Pancreas (tissue), 10 donors: Measurements from ENCODE around the gene CAMKMT. TPM values are rescaled to one million over a fixed set of nuclear protein-coding genes. Genes with fewer than 3 reads are reported as not detected.

Source experiments
- ATAC-seq, 4 donors: fragments of 200-7000 bp; cut with Tn5 transposase; one replicate each; pipeline versions ENCODE4 v1.8.0 to v1.9.1; 2020; ENCODE audit warnings: mild to moderate bottlenecking in 4 of 4, moderate library complexity in 4 of 4
- DNase-seq, 6 donors: peaks; one replicate each; pipeline ENCODE4 v3.0.0-alpha.2; 2020
- FAIRE-seq: peaks from 2 replicates; lab custom pipeline; 2012; peaks lifted over from hg19 to GRCh38; lab: Jason Lieb, UNC
- H3K27ac ChIP-seq, 4 donors: fragments of 200-600 bp; sonication (generic); 1 replicate in 3 of 4; 2 replicates in 1 of 4; pipeline versions ENCODE4 v1.5.0 to v1.8.0; 2020
- H3K27me3 ChIP-seq, 4 donors: fragments of 200-600 bp; one replicate each; pipeline ENCODE4 v1.8.0; 2021
- H3K36me3 ChIP-seq, 3 donors: fragments of 200-600 bp; sonication (generic) in 1 of 3; one replicate each; pipeline versions ENCODE4 v1.5.0 to v1.8.0; 2020 to 2021
- H3K4me1 ChIP-seq, 3 donors: fragments of 200-600 bp; one replicate each; pipeline ENCODE4 v1.8.0; 2021
- H3K4me3 ChIP-seq, 4 donors: fragments of 200-600 bp; sonication (generic) in 2 of 4; one replicate each; pipeline versions ENCODE4 v1.5.0 to v1.8.0; 2020 to 2021
- H3K9me3 ChIP-seq, 4 donors: fragments of 200-600 bp; one replicate each; pipeline ENCODE4 v1.8.0; 2021
- WGBS, 2 donors: extraction: QIAGEN DNeasy Blood & Tissue Kit; methylation state at CpG; one replicate each; pipeline ENCODE4 v1.1.7; 2013; 5-methylcytosine and 5-hydroxymethylcytosine counted together
- intact Hi-C, 3 donors: fragments of 100-400 bp; cut with DNase I; formaldehyde crosslinking; loops; one replicate each; pipeline versions ENCODE4 v1.11.1 to v1.14.2; 2022
- polyA plus RNA-seq, 2 donors: library from polyadenylated mRNA; stranded (reverse); fragments of 200-250 nt; gene quantifications; one replicate each; pipeline ENCODE4 v1.2.3, GENCODE V29; 2013
- total RNA-seq, 6 donors: library from RNA; stranded (reverse); fragmentation: NEBNext Ultra II Directional in 4 of 6; extraction: Animal tissue kit (Norgen Biotek cat#: 25700) in 4 of 6; gene quantifications; one replicate each; pipeline versions ENCODE4 v1.2.1 to v1.2.4, GENCODE V29; 2021 to 2023
- TF ChIP-seq, protein P1 (sequence below), 4 donors: fragments of 200-600 bp; sonication (generic) in 3 of 4; IDR thresholded peaks; one replicate each; pipeline versions ENCODE4 v1.5.0 to v1.8.0; 2021; ENCODE audit warnings: antibody characterized with exemption in 4 of 4
- donor health status: healthy with polysubstance abuse.
- donor health status: DM: no; HTN: no; CAD: no; lungs with moderate emphysema.
- donor health status: DM: no; HTN: no; CAD: no.
- donor health status: control.
- donor health status: control.
- donor health status: Bipolar disorder and iron deficiency.
- donor health status: DM: yes; HTN: yes; CAD: no.
- donor health status: DM: no; HTN: no; CAD: no.
- donor health status: DM: no; HTN: no; CAD: no.
- donor health status: DM: yes; HTN: yes; CAD: no.

Gene CAMKMT
- total and polyA plus RNA-seq, 8 donors: 4.6 to 11.9 (median 8.3) TPM

DNA sequence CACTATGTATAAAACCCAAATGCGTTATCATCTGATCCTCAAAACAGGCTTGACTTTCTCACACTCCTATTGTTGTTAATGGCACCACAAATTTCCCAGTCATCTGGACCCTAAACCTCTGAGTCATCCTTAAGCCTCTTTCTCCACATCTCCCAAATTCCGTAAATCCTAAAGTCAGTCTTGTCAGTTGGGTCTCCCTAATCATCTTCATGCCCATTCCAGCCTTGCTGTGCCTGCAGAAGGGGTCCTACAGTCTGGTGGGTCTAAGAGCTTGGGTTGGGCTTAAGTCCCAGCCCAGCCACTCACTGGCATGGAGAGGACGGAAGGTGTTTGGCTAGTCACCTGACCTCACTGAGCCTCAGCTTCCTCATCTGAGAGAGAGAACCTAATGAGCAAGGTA, 314.6 kb downstream of the CAMKMT start:
- 92 to 96% methylated on average over 3 of the region's 3 CpGs for WGBS, 2 donors
- H3K27ac ChIP-seq: no peak overlapping the region
- ATAC-seq (no peak), DNase-seq (no peak), FAIRE-seq (no peak)
- H3K27me3 ChIP-seq: no peaks in the 10 kb centered on the region
- H3K36me3 ChIP-seq: no peaks in the 10 kb centered on the region
- no peaks in the 10 kb centered on the region for H3K4me1 ChIP-seq
- H3K4me3 ChIP-seq: no peak overlapping the region
- intact Hi-C loops: no loop called here
- TF ChIP-seq, protein P1, sequence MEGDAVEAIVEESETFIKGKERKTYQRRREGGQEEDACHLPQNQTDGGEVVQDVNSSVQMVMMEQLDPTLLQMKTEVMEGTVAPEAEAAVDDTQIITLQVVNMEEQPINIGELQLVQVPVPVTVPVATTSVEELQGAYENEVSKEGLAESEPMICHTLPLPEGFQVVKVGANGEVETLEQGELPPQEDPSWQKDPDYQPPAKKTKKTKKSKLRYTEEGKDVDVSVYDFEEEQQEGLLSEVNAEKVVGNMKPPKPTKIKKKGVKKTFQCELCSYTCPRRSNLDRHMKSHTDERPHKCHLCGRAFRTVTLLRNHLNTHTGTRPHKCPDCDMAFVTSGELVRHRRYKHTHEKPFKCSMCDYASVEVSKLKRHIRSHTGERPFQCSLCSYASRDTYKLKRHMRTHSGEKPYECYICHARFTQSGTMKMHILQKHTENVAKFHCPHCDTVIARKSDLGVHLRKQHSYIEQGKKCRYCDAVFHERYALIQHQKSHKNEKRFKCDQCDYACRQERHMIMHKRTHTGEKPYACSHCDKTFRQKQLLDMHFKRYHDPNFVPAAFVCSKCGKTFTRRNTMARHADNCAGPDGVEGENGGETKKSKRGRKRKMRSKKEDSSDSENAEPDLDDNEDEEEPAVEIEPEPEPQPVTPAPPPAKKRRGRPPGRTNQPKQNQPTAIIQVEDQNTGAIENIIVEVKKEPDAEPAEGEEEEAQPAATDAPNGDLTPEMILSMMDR (IDR thresholded peaks at IDR 0.05): no peak
- no peaks in the 10 kb centered on the region for H3K9me3 ChIP-seq

GRCh38 chr2:44679584-44679983, 317.8 kb downstream of the CAMKMT start:
- no peaks in the 10 kb centered on the region for H3K9me3 ChIP-seq
- intact Hi-C loops: no loop called here
- no peak overlapping the region for H3K4me3 ChIP-seq
- no peak overlapping the region for H3K27ac ChIP-seq
- H3K36me3 ChIP-seq: no peaks in the 10 kb centered on the region
- FAIRE-seq (no peak), ATAC-seq (no peak), DNase-seq (no peak)
- TF ChIP-seq, protein P1 (IDR thresholded peaks at IDR 0.05): no peak
- H3K4me1 ChIP-seq: no peaks in the 10 kb centered on the region
- 82 to 91% methylated on average over 4 of the region's 4 CpGs for WGBS, 2 donors
- H3K27me3 ChIP-seq: no peaks in the 10 kb centered on the region

GRCh38 chr2:44679990-44680389, 318.2 kb downstream of the CAMKMT start:
- FAIRE-seq (no peak), ATAC-seq (no peak), DNase-seq (no peak)
- WGBS, 2 donors: 89 to 96% methylated on average over 4 of the region's 4 CpGs
- Histone ChIP-seq H3K4me1 (no peaks in the 10 kb centered on the region), H3K27me3 (no peaks in the 10 kb centered on the region), H3K4me3 (no peak overlapping the region), H3K27ac (no peak overlapping the region), H3K36me3 (no peaks in the 10 kb centered on the region), H3K9me3 (no peaks in the 10 kb centered on the region)
- TF ChIP-seq, protein P1 (IDR thresholded peaks at IDR 0.05): no peak
- intact Hi-C loops: no loop called here

DNA sequence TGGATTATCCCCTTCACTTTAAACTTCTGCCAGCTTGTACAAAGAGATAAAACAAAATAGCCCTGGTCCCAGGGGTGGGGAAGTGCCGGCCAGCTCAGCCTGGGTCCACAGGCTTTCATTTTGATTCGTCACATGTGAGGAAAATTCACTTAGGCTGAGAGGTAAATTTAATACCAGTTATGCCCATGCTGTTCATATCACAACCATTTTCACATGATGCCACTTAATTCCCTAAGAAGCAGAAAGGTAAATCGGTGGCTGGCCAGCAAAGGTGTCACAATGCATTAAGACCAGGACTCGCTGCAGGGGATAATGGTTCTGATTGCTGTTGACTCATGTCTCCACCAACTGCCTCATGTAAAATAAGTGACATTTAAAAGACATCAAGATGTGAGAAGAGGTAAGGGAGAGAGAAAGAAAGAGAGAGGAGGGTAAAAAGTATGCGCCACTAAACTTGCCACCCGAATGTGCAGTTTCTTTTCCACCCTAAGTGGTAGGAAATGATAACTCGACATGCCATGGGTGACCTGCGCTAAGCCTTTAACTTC, 318.8 kb downstream of the CAMKMT start:
- intact Hi-C loops: no loop called here
- Histone ChIP-seq H3K4me3 (no peak overlapping the region), H3K27me3 (no peaks in the 10 kb centered on the region), H3K9me3 (no peaks in the 10 kb centered on the region), H3K4me1 (no peaks in the 10 kb centered on the region), H3K27ac (no peak overlapping the region), H3K36me3 (no peaks in the 10 kb centered on the region)
- FAIRE-seq (no peak), DNase-seq (no peak), ATAC-seq (peak in 2 of 4 donors; percentile 54 to 67)
- WGBS, 2 donors: 88 to 89% methylated on average over 8 of the region's 8 CpGs
- TF ChIP-seq, protein P1 (IDR thresholded peaks at IDR 0.05): no peak

DNA sequence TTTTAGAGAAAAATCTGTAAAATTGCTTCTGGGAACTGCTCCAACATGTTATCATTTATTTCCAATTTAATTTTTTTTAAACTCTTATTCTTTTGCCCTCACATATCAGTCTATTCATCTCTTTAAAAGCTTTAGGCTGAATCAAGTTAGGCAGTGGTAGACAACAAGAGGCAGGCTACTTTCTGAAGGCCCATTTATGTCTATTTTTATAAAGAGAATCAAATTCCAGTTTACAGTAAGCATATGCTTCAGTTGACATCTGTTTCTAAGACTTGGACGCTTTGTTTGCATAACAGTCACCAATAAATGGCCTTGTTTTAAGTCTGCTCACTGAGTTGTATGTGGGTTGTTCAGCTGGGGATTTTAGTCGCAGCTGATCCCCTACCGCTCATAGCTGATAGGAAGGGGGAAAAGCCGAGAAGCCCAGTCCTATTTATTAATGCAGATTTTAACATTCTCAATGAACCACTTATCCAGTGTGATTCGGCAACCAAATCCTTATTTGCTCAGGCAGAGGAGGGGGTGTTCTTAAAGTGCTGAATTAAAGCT, 319.3 kb downstream of the CAMKMT start:
- Histone ChIP-seq H3K36me3 (no peaks in the 10 kb centered on the region), H3K27me3 (no peaks in the 10 kb centered on the region), H3K9me3 (no peaks in the 10 kb centered on the region), H3K27ac (no peak overlapping the region), H3K4me3 (no peak overlapping the region), H3K4me1 (no peaks in the 10 kb centered on the region)
- WGBS, 2 donors: 73 to 76% methylated on average over 5 of the region's 5 CpGs
- DNase-seq (no peak), ATAC-seq (peak in 1 of 4 donors; percentile 49), FAIRE-seq (no peak)
- TF ChIP-seq, protein P1 (IDR thresholded peaks at IDR 0.05): no peak
- intact Hi-C loops: no loop called here
